Measurements from ENCODE around the gene MYOT.

GRCh38 chr5:137935694-137936093, 68.0 kb downstream of the MYOT start:
- TF ChIP-seq ZFP3 (CRISPR knock-in tag; IDR thresholded peaks at IDR 0.05) = no peak
- no peak for TF ChIP-seq ESRRG (CRISPR knock-in tag; IDR thresholded peaks at IDR 0.05)
- TF ChIP-seq, protein P1, sequence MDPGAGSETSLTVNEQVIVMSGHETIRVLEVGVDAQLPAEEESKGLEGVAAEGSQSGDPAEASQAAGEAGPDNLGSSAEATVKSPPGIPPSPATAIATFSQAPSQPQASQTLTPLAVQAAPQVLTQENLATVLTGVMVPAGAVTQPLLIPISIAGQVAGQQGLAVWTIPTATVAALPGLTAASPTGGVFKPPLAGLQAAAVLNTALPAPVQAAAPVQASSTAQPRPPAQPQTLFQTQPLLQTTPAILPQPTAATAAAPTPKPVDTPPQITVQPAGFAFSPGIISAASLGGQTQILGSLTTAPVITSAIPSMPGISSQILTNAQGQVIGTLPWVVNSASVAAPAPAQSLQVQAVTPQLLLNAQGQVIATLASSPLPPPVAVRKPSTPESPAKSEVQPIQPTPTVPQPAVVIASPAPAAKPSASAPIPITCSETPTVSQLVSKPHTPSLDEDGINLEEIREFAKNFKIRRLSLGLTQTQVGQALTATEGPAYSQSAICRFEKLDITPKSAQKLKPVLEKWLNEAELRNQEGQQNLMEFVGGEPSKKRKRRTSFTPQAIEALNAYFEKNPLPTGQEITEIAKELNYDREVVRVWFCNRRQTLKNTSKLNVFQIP (CRISPR knock-in tag; IDR thresholded peaks at IDR 0.05; ENCODE audit: borderline replicate concordance, low read depth) = no peak
- no peak for TF ChIP-seq RARB (CRISPR knock-in tag; IDR thresholded peaks at IDR 0.05)
- TF ChIP-seq ARNTL (CRISPR knock-in tag; IDR thresholded peaks at IDR 0.05; ENCODE audit: borderline replicate concordance, low read depth) = no peak
- no peak for TF ChIP-seq TCF4 (CRISPR knock-in tag; IDR thresholded peaks at IDR 0.05; ENCODE audit: borderline replicate concordance)
- TF ChIP-seq ZFP30 (CRISPR knock-in tag; IDR thresholded peaks at IDR 0.05) = no peak
- no peak for TF ChIP-seq OSR1 (CRISPR knock-in tag; IDR thresholded peaks at IDR 0.05)
- no peak for TF ChIP-seq CSDC2 (CRISPR knock-in tag; IDR thresholded peaks at IDR 0.05)

All from SK-N-SH treated with all-trans-retinoic acid at 6 μM for 48 hours (cell line).